ENCODE data around the gene NBAS. TPM values are rescaled to one million over a fixed set of nuclear protein-coding genes. Genes with fewer than 3 reads are reported as not detected.

The NBAS gene
- total and polyA plus RNA-seq, 2 of the 4 experiments (the other 2 are of a cell fraction) = 22.3 to 105 TPM

DNA sequence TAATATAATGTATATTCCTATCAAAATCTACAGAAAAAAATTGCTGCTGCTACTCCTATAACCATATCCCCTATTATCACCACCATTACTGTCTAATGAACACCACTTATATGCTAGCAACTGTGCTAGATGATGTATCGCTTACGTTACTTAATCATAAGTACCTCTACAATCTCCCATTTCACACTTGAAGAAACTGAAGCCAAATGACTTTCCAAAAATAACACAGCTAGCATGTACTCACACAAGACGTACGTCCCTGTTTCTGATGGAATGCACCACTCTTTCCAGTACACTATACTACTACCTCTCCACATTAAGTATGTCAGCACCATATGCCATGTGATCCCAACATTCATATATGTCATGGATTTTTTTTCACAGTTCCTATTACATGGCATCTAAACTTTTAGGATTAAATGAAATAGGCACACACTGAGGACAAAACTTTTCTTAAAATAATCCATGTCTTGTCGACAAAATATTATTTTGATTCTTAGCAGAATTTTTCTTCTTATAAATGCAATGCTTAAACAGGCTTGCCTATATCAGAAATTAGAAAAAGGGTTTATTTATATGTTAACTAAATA, 112.8 kb downstream of the NBAS start:
- Histone ChIP-seq H3K27me3 (ENCODE audit: control insufficient read depth, insufficient read depth, low read length) (no peaks in the 10 kb centered on the region), H3K4me3 (ENCODE audit: insufficient read depth, low read depth, low read length) (no peak overlapping the region), H2BK5ac (ENCODE audit: low read depth, low read length, poor library complexity, severe bottlenecking) (no peak overlapping the region), H4K20me1 (ENCODE audit: insufficient read depth, low read length) (no peaks in the 10 kb centered on the region), H2BK120ac (ENCODE audit: low read depth, low read length) (no peak overlapping the region), H2AFZ (replicated peaks; ENCODE audit: low read length, poor library complexity) (no peak overlapping the region), H3K14ac (replicated peaks; ENCODE audit: low read depth, low read length) (no peak overlapping the region), H2AK5ac (ENCODE audit: low read depth, low read length) (no peak overlapping the region), H3K56ac (ENCODE audit: extremely low read depth, insufficient read depth, low read length) (no peak overlapping the region), H3K18ac (ENCODE audit: low read depth, low read length) (no peak overlapping the region), H3K23ac (ENCODE audit: low read depth, low read length) (no peak overlapping the region), H3K4me2 (ENCODE audit: low read depth, low read length) (no peak overlapping the region), H3K9ac (ENCODE audit: low read depth, low read length) (no peak overlapping the region), H4K91ac (ENCODE audit: insufficient read depth, low read depth, low read length) (no peak overlapping the region), H4K5ac (ENCODE audit: low read depth, low read length) (no peak overlapping the region), H3K36me3 (ENCODE audit: control insufficient read depth, insufficient read depth, low read length) (peaks cover 5% of the 10 kb centered on the region), H2BK20ac (ENCODE audit: low read depth, low read length) (no peak overlapping the region), H2BK15ac (ENCODE audit: low read depth, low read length) (no peak overlapping the region), H3K4me1 (ENCODE audit: control insufficient read depth, insufficient read depth, low read length) (no peaks in the 10 kb centered on the region), H3K9me1 (ENCODE audit: insufficient read depth, low read length) (no peaks in the 10 kb centered on the region), H3K4ac (ENCODE audit: low read depth, low read length) (no peak overlapping the region), H3K79me1 (ENCODE audit: low read depth in 1 of 2, low read length in 2 of 2) (peaks cover 0 to 8% of the 10 kb centered on the region in 2 experiments; a peak in 1 of 4 replicates), H4K8ac (ENCODE audit: low read depth in 2 of 2, low read length in 2 of 2) (no peak overlapping the region), H2AK9ac (replicated peaks; ENCODE audit: low read depth, low read length, poor library complexity) (no peak overlapping the region), H3K9me3 (ENCODE audit: control insufficient read depth, insufficient read depth, low read length) (no peaks in the 10 kb centered on the region; the same call in 1 of the 2 replicates), H3K27ac (ENCODE audit: insufficient read depth, low read length) (no peak overlapping the region)
- ChIA-PET POLR2A (ENCODE audit: unreplicated experiment) (no interaction called here), CTCF (interaction anchor here (1.6 kb wide), 1 partner anchor 12 kb away, joined by 3 read pairs; no protein-coding TSS in a partner anchor)
- WGBS, 2 experiments (ENCODE audit: extremely low coverage in 2 of 2, insufficient read length in 1 of 2) = 100% methylated on average over 2 of the region's 5 CpGs; no CpG with 5 or more reads in 1 of the 2 experiments
- in situ Hi-C loops (cut with MboI; ENCODE audit: low sequenced_read_pairs) (no loop called here), dilution Hi-C loops (cut with HindIII; ENCODE audit: low sequenced_read_pairs, unreplicated experiment) (no loop called here), intact Hi-C loops (cut with micrococcal nuclease) (no loop called here)
- ATAC-seq (ENCODE audit: low read depth) (no peak), DNase-seq (no peak)
- no peak for TF ChIP-seq CHD1 (IDR thresholded peaks at IDR 0.05; ENCODE audit: low read depth, low read length)
- TF ChIP-seq SMC3 (IDR thresholded peaks at IDR 0.05; ENCODE audit: low read depth, low read length) = no peak
- TF ChIP-seq RCOR1 (IDR thresholded peaks at IDR 0.05; ENCODE audit: insufficient replicate concordance, low read length) = no peak
- no peak for TF ChIP-seq RFX5 (IDR thresholded peaks at IDR 0.05; ENCODE audit: low read depth, low read length)
- TF ChIP-seq, protein P1, sequence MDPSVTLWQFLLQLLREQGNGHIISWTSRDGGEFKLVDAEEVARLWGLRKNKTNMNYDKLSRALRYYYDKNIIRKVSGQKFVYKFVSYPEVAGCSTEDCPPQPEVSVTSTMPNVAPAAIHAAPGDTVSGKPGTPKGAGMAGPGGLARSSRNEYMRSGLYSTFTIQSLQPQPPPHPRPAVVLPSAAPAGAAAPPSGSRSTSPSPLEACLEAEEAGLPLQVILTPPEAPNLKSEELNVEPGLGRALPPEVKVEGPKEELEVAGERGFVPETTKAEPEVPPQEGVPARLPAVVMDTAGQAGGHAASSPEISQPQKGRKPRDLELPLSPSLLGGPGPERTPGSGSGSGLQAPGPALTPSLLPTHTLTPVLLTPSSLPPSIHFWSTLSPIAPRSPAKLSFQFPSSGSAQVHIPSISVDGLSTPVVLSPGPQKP (IDR thresholded peaks at IDR 0.05; ENCODE audit: borderline replicate concordance, low read depth, low read length) = no peak
- TF ChIP-seq FOS (IDR thresholded peaks at IDR 0.05; ENCODE audit: low read depth, low read length) = no peak
- TF ChIP-seq MAFK (IDR thresholded peaks at IDR 0.05; ENCODE audit: low read depth, low read length) = no peak
- no peak for TF ChIP-seq MAZ (IDR thresholded peaks at IDR 0.05; ENCODE audit: borderline replicate concordance, low read depth, low read length)
- no peak for TF ChIP-seq NFE2L2 (IDR thresholded peaks at IDR 0.05; ENCODE audit: low read depth, low read length)
- TF ChIP-seq POLR2A (IDR thresholded peaks at IDR 0.05; ENCODE audit: low read depth, low read length) = no peak
- no peak for TF ChIP-seq RAD21 (IDR thresholded peaks at IDR 0.05; ENCODE audit: low read length)
- no peak for TF ChIP-seq BHLHE40 (IDR thresholded peaks at IDR 0.05; ENCODE audit: low read depth, low read length)
- TF ChIP-seq MXI1 (IDR thresholded peaks at IDR 0.05; ENCODE audit: borderline replicate concordance, low read depth, low read length) = no peak
- TF ChIP-seq, protein P2, sequence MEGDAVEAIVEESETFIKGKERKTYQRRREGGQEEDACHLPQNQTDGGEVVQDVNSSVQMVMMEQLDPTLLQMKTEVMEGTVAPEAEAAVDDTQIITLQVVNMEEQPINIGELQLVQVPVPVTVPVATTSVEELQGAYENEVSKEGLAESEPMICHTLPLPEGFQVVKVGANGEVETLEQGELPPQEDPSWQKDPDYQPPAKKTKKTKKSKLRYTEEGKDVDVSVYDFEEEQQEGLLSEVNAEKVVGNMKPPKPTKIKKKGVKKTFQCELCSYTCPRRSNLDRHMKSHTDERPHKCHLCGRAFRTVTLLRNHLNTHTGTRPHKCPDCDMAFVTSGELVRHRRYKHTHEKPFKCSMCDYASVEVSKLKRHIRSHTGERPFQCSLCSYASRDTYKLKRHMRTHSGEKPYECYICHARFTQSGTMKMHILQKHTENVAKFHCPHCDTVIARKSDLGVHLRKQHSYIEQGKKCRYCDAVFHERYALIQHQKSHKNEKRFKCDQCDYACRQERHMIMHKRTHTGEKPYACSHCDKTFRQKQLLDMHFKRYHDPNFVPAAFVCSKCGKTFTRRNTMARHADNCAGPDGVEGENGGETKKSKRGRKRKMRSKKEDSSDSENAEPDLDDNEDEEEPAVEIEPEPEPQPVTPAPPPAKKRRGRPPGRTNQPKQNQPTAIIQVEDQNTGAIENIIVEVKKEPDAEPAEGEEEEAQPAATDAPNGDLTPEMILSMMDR (conservative IDR thresholded peaks at IDR 0.05; ENCODE audit: low read depth, low read length) = no peak
- TF ChIP-seq, protein P3, sequence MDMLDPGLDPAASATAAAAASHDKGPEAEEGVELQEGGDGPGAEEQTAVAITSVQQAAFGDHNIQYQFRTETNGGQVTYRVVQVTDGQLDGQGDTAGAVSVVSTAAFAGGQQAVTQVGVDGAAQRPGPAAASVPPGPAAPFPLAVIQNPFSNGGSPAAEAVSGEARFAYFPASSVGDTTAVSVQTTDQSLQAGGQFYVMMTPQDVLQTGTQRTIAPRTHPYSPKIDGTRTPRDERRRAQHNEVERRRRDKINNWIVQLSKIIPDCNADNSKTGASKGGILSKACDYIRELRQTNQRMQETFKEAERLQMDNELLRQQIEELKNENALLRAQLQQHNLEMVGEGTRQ (IDR thresholded peaks at IDR 0.05; ENCODE audit: low read depth, low read length) = no peak
- BruUV-seq (replicated peaks) = no TSS peak

Data from IMR-90 (cell line).